G401 (cell line): ENCODE measurements around the gene DCHS1. TPM values are rescaled to one million over a fixed set of nuclear protein-coding genes. Genes with fewer than 3 reads are reported as not detected.
A peak's percentile ranks its signal among the peaks of the same experiment; 100 is the strongest.

Experiments
- DNase-seq: peaks from one replicate; pipeline ENCODE4 v3.0.0-alpha.2; 2015; ENCODE audit warnings: low spot score
- in situ Hi-C: cut with HindIII; loops from 2 replicates; pipeline ENCODE4 v1.10.0; 2016; ENCODE audit warnings: low sequenced_read_pairs, mixed read lengths
- total RNA-seq: library from RNA; depleted of rRNA; stranded (reverse); fragments of >200 nt; shearing (Covaris generic); gene quantifications from 2 replicates; pipeline ENCODE4 v1.2.3, GENCODE V29; 2014

The DCHS1 gene
- total RNA-seq, 1 experiment from 2014 or later, result 0.17 TPM

- peak; percentile 54 for DNase-seq
- in situ Hi-C loops, result no loop called here
Observed at GRCh38 chr11:6618117-6619003, 37.2 kb downstream of the DCHS1 start.

- in situ Hi-C loops, result no loop called here
- no peak for DNase-seq
Observed at GRCh38 chr11:6617315-6617781, 38.3 kb downstream of the DCHS1 start.

- in situ Hi-C loops, result no loop called here
- DNase-seq, result no peak
Observed at GRCh38 chr11:6616596-6617250, 38.9 kb downstream of the DCHS1 start.

GRCh38 chr11:6615882-6616585 lies 39.6 kb downstream of the DCHS1 start:
- no peak for DNase-seq
- in situ Hi-C loops, result no loop called here

GRCh38 chr11:6615046-6615445 lies 40.6 kb downstream of the DCHS1 start:
- in situ Hi-C loops, result no loop called here
- DNase-seq, result no peak

- no peak for DNase-seq
- in situ Hi-C loops, result no loop called here
Observed at GRCh38 chr11:6614446-6614845, 41.2 kb downstream of the DCHS1 start.

GRCh38 chr11:6613496-6613895 lies 42.1 kb downstream of the DCHS1 start:
- in situ Hi-C loops, result no loop called here
- DNase-seq, result no peak

- in situ Hi-C loops, result no loop called here
- DNase-seq, result peak; percentile 96
Observed at GRCh38 chr11:6612213-6613041, 43.2 kb downstream of the DCHS1 start, which contains the start of gene TAF10. TAF10 (minus strand) TSS chr11:6612216; CDS start chr11:6612189, 27 bp downstream.

- in situ Hi-C loops, result no loop called here
- DNase-seq, result no peak
Observed at GRCh38 chr11:6611963-6612212, 43.7 kb downstream of the DCHS1 start.

GRCh38 chr11:6611092-6611962 lies 44.3 kb downstream of the DCHS1 start:
- in situ Hi-C loops, result no loop called here
- DNase-seq, result no peak

GRCh38 chr11:6610591-6610990 lies 45.0 kb downstream of the DCHS1 start:
- in situ Hi-C loops, result no loop called here
- no peak for DNase-seq

GRCh38 chr11:6609502-6610015 lies 46.0 kb downstream of the DCHS1 start:
- in situ Hi-C loops, result no loop called here
- no peak for DNase-seq

GRCh38 chr11:6608726-6609501 lies 46.7 kb downstream of the DCHS1 start:
- no peak for DNase-seq
- in situ Hi-C loops, result no loop called here

- in situ Hi-C loops, result no loop called here
- DNase-seq, result no peak
Observed at GRCh38 chr11:6608011-6608410, 47.6 kb downstream of the DCHS1 start.

- in situ Hi-C loops, result no loop called here
- no peak for DNase-seq
Observed at GRCh38 chr11:6607190-6607795, 48.3 kb downstream of the DCHS1 start.

- in situ Hi-C loops, result no loop called here
Observed at GRCh38 chr11:6606471-6607189, 49.0 kb downstream of the DCHS1 start.

More at GRCh38 chr11:6606471-6607189, 49.0 kb downstream of the DCHS1 start:
- DNase-seq, result peak; percentile 57
